ENCODE data around the gene CTDSPL.
A peak's percentile ranks its signal among the peaks of the same experiment; 100 is the strongest.

The CTDSPL gene

GRCh38 chr3:38017445-38018295 is 156.0 kb downstream of the CTDSPL start:
- Mint-ChIP-seq H3K9me3 (peaks cover 7% of the 10 kb centered on the region), H3K27ac (no peak overlapping the region), H3K27me3 (no peaks in the 10 kb centered on the region), H3K36me3 (ENCODE audit: low read depth) (peaks cover 45% of the 10 kb centered on the region), H3K4me1 (ENCODE audit: low read depth) (peaks cover 5% of the 10 kb centered on the region), H3K4me3 (no peak overlapping the region)
- intact Hi-C loops (cut with micrococcal nuclease), result no loop called here

GRCh38 chr3:38018296-38019266 is 156.9 kb downstream of the CTDSPL start:
- Mint-ChIP-seq H3K36me3 (ENCODE audit: low read depth) (peaks cover 45% of the 10 kb centered on the region), H3K9me3 (peaks cover 7% of the 10 kb centered on the region), H3K27me3 (no peaks in the 10 kb centered on the region), H3K27ac (no peak overlapping the region), H3K4me1 (ENCODE audit: low read depth) (peaks cover 11% of the 10 kb centered on the region), H3K4me3 (no peak overlapping the region)
- intact Hi-C loops (cut with micrococcal nuclease), result no loop called here

GRCh38 chr3:38019658-38020341 is 158.1 kb downstream of the CTDSPL start:
- Mint-ChIP-seq H3K27ac (no peak overlapping the region), H3K4me3 (no peak overlapping the region), H3K36me3 (ENCODE audit: low read depth) (peaks cover 51% of the 10 kb centered on the region), H3K27me3 (no peaks in the 10 kb centered on the region), H3K9me3 (peaks cover 7% of the 10 kb centered on the region), H3K4me1 (ENCODE audit: low read depth) (peaks cover 24% of the 10 kb centered on the region)
- intact Hi-C loops (cut with micrococcal nuclease), result no loop called here

- peaks cover 29% of the 10 kb centered on the region for H3K4me1 Mint-ChIP-seq (ENCODE audit: low read depth)
- H3K9me3 Mint-ChIP-seq, result peaks cover 7% of the 10 kb centered on the region
- H3K27me3 Mint-ChIP-seq, result no peaks in the 10 kb centered on the region
- H3K27ac Mint-ChIP-seq, result no peak overlapping the region
- H3K36me3 Mint-ChIP-seq (ENCODE audit: low read depth), result peaks cover 53% of the 10 kb centered on the region
- H3K4me3 Mint-ChIP-seq, result no peak overlapping the region
- intact Hi-C loops (cut with micrococcal nuclease), result no loop called here
Measured at GRCh38 chr3:38020342-38020726, 158.7 kb downstream of the CTDSPL start.

- peaks cover 46% of the 10 kb centered on the region for H3K36me3 Mint-ChIP-seq (ENCODE audit: low read depth)
- intact Hi-C loops (cut with micrococcal nuclease), result no loop called here
- peaks cover 36% of the 10 kb centered on the region for H3K4me1 Mint-ChIP-seq (ENCODE audit: low read depth)
- H3K4me3 Mint-ChIP-seq, result no peak overlapping the region
- H3K9me3 Mint-ChIP-seq, result peaks cover 4% of the 10 kb centered on the region
- H3K27ac Mint-ChIP-seq, result no peak overlapping the region
- H3K27me3 Mint-ChIP-seq, result no peaks in the 10 kb centered on the region
Measured at GRCh38 chr3:38021196-38021595, 159.5 kb downstream of the CTDSPL start.

- Mint-ChIP-seq H3K9me3 (no peaks in the 10 kb centered on the region), H3K4me1 (ENCODE audit: low read depth) (peaks cover 36% of the 10 kb centered on the region), H3K4me3 (no peak overlapping the region), H3K27ac (peak overlapping the region; percentile 27), H3K36me3 (ENCODE audit: low read depth) (peaks cover 38% of the 10 kb centered on the region), H3K27me3 (peaks cover 9% of the 10 kb centered on the region)
- intact Hi-C loops (cut with micrococcal nuclease), result no loop called here
Measured at GRCh38 chr3:38022301-38022700, 160.6 kb downstream of the CTDSPL start.

GRCh38 chr3:38022896-38023709 is 161.4 kb downstream of the CTDSPL start:
- no peaks in the 10 kb centered on the region for H3K9me3 Mint-ChIP-seq
- peak overlapping the region; percentile 100 for H3K27ac Mint-ChIP-seq
- H3K27me3 Mint-ChIP-seq, result peaks cover 17% of the 10 kb centered on the region
- no peak overlapping the region for H3K4me3 Mint-ChIP-seq
- H3K36me3 Mint-ChIP-seq (ENCODE audit: low read depth), result peaks cover 30% of the 10 kb centered on the region
- intact Hi-C loops (cut with micrococcal nuclease), result no loop called here
- H3K4me1 Mint-ChIP-seq (ENCODE audit: low read depth), result peaks cover 43% of the 10 kb centered on the region

- Mint-ChIP-seq H3K27ac (no peak overlapping the region), H3K4me3 (no peak overlapping the region), H3K4me1 (ENCODE audit: low read depth) (peaks cover 69% of the 10 kb centered on the region)
Measured at GRCh38 chr3:38026856-38027255, 165.2 kb downstream of the CTDSPL start.

GRCh38 chr3:38027466-38028465 is 166.1 kb downstream of the CTDSPL start:
- peaks cover 8% of the 10 kb centered on the region for H3K36me3 Mint-ChIP-seq (ENCODE audit: low read depth)
- peaks cover 65% of the 10 kb centered on the region for H3K4me1 Mint-ChIP-seq (ENCODE audit: low read depth)
- peaks cover 49% of the 10 kb centered on the region for H3K27me3 Mint-ChIP-seq
- no peaks in the 10 kb centered on the region for H3K9me3 Mint-ChIP-seq
- H3K27ac Mint-ChIP-seq, result peak overlapping the region; percentile 38
- intact Hi-C loops (cut with micrococcal nuclease), result no loop called here
- no peak overlapping the region for H3K4me3 Mint-ChIP-seq

More at GRCh38 chr3:38026856-38027255, 165.2 kb downstream of the CTDSPL start:
- no peaks in the 10 kb centered on the region for H3K9me3 Mint-ChIP-seq
- H3K36me3 Mint-ChIP-seq (ENCODE audit: low read depth), result peaks cover 8% of the 10 kb centered on the region
- peaks cover 44% of the 10 kb centered on the region for H3K27me3 Mint-ChIP-seq
- intact Hi-C loops (cut with micrococcal nuclease), result no loop called here

- intact Hi-C loops (cut with micrococcal nuclease), result no loop called here
- peak overlapping the region; percentile 70 for H3K4me3 Mint-ChIP-seq
- H3K36me3 Mint-ChIP-seq (ENCODE audit: low read depth), result peaks cover 8% of the 10 kb centered on the region
- peaks cover 57% of the 10 kb centered on the region for H3K27me3 Mint-ChIP-seq
- H3K9me3 Mint-ChIP-seq, result no peaks in the 10 kb centered on the region
- peaks cover 57% of the 10 kb centered on the region for H3K4me1 Mint-ChIP-seq (ENCODE audit: low read depth)
- H3K27ac Mint-ChIP-seq, result peak overlapping the region; percentile 37
Measured at GRCh38 chr3:38028621-38029361, 167.1 kb downstream of the CTDSPL start.

- Mint-ChIP-seq H3K36me3 (ENCODE audit: low read depth) (peaks cover 4% of the 10 kb centered on the region), H3K27me3 (peaks cover 60% of the 10 kb centered on the region), H3K9me3 (no peaks in the 10 kb centered on the region), H3K4me3 (peak within 1 kb of the TSS; percentile 70), H3K4me1 (ENCODE audit: low read depth) (peaks cover 49% of the 10 kb centered on the region), H3K27ac (peak within 1 kb of the TSS; percentile 60)
- intact Hi-C loops (cut with micrococcal nuclease), result no loop called here
Measured at GRCh38 chr3:38029400-38030125, 167.9 kb downstream of the CTDSPL start, which contains the start of gene PLCD1. Gene PLCD1 (minus strand): TSS chr3:38029642. CDS start chr3:38029539, 103 bp downstream.

All from dendritic cell treated with granulocyte-macrophage colony-stimulating factor and Interleukin-4, amounts not matched to agents 40 ng/mL and 50 ng/mL, for 4 days (primary cell).